Neural progenitor cell (in vitro differentiated cells): Measurements from ENCODE around the gene TNNI3K.

Experiments used
- EZH2 ChIP-seq: fragments of 200-600 bp; sonication (generic); IDR thresholded peaks from 2 replicates; pipeline ENCODE4 v1.6.1; 2017; ENCODE audit warnings: antibody characterized with exemption, mild to moderate bottlenecking, moderate library complexity
- TF ChIP-seq, protein P1 (sequence below): fragments of 200-600 bp; sonication (generic); IDR thresholded peaks from 2 replicates; pipeline ENCODE4 v1.5.1; 2017; ENCODE audit warnings: antibody characterized with exemption, mild to moderate bottlenecking

DNA sequence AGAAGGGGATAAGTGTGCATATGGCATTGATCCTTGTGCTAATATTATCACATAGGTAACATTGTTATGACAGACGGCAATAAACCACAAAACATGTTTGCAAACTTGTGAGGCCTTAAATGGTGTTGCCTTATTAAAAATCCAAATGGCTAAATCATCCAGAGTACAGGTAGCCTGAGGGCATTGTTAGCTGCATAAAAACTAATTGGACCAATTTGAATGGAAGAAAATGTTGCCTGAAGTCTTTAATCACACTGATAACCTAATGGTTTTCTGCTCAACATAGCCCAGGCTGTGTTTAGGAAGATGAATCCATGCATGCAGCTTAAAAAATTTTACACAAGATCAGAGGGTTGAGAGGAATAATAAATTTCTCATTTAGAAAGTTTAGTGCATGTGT, 296.6 kb downstream of the TNNI3K start:
- TF ChIP-seq, protein P1, sequence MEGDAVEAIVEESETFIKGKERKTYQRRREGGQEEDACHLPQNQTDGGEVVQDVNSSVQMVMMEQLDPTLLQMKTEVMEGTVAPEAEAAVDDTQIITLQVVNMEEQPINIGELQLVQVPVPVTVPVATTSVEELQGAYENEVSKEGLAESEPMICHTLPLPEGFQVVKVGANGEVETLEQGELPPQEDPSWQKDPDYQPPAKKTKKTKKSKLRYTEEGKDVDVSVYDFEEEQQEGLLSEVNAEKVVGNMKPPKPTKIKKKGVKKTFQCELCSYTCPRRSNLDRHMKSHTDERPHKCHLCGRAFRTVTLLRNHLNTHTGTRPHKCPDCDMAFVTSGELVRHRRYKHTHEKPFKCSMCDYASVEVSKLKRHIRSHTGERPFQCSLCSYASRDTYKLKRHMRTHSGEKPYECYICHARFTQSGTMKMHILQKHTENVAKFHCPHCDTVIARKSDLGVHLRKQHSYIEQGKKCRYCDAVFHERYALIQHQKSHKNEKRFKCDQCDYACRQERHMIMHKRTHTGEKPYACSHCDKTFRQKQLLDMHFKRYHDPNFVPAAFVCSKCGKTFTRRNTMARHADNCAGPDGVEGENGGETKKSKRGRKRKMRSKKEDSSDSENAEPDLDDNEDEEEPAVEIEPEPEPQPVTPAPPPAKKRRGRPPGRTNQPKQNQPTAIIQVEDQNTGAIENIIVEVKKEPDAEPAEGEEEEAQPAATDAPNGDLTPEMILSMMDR, result no peak
- no peak for TF ChIP-seq EZH2
